COLO668 (cell line): ENCODE results near the gene CST8.

ENCODE experiments used
- DNase-seq: peaks from one replicate; lab custom pipeline; 2025; ENCODE audit not compliant: unreplicated experiment; lab: John Stamatoyannopoulos, UW

CST8 gene

DNA sequence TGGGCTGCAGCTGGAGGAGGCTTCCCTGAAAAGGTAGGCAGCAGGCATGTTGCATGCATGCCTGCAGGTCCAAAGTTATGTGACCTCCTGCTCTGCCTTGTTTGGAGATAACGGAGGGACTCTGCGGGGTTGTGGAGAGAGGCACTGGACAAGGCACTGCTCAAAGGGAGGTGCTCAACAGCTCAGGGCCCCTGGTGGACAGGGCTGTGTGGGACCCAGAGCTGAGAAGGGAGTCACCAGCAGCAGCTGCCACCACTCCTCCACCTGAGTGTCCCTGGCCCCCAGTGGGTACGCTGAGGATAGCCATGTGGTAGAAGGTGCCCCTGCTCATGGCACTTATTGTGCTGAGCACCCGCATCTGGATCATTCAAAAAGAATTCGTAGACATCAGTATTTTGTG is 15.5 kb upstream of the CST8 start:
- no peak for DNase-seq

GRCh38 chr20:23476015-23476754 is 14.7 kb upstream of the CST8 start:
- no peak for DNase-seq

DNA sequence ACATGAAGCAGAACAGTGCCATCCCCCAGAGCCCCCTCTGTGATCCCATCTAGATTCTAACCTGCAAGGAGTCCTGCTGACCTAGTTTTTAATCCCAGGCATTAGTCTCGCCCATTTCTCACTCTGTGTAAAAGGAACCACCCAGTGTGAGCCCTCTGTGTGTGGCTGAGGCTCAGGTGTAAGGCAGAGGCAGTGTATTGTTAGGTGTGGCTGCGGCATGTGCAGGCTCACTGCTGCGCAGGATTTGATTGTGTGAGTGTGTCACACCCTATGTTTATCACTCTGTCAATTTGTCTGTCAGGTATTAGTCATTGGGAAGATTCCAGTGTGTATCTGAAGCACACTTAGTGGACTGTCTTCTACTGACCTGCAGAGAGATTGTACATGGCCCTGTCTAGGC is 13.7 kb upstream of the CST8 start:
- no peak for DNase-seq

DNA sequence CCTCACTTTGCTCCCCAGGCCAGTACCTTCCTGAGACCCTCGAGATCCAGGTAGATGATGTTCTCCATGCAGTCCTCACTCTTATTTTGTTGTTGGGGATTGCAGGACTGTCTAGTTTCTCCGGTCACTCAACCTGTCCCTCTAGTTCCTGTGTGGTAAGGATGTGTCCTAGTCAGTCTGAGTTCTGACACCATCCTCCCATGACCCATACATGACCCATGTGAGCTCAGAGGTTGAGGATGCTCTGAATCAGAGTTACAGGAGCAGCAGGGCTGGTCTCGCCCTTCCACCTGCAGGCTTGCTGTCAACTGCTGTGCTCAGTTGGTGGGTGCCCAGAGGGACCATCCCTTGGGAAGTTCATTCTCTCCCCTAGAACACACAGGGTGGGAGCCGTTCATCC is 11.9 kb upstream of the CST8 start:
- no peak for DNase-seq

DNA sequence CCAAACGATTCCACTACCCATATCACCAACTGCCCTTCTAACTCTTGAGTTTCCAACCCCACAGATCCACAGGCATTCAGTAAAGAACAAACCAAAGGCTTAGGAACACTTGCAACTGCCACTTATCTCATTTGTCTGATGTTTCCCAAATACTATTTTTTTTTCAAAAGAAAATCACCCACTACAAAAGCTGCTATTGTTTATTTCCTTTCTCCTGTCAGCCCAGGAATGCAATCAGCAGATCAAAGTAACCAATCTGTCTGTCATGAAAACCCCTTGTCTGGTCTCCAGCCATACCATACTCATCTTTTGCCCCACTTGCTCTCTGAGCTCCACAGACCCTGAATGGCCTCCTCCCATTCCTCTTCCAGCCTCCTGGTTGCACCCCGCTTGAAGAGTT is 8.8 kb upstream of the CST8 start:
- DNase-seq: no peak

DNA sequence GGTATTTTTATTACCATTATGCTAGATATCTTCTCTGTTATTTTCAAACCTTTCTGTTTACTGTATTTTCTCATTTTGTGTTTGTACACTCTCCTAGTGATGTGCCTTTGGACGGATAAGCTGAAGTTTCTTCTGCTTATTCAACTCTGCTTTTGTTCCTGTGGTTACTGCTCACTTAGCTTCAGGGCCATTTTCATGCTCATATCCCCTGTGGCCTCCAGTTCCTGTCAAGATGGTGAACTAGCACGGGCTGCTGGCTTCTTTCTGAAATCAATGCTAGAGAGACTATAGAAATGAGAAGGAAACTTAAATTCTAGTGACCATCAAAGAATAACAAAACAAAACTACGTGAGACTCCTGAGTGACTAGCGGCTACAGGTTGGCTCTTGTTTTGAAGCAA is 6.8 kb upstream of the CST8 start:
- no peak for DNase-seq

- DNase-seq: no peak
Measured at GRCh38 chr20:23488470-23488869, 2.4 kb upstream of the CST8 start.

- no peak for DNase-seq
Measured at GRCh38 chr20:23488996-23489395, 1.9 kb upstream of the CST8 start.

DNA sequence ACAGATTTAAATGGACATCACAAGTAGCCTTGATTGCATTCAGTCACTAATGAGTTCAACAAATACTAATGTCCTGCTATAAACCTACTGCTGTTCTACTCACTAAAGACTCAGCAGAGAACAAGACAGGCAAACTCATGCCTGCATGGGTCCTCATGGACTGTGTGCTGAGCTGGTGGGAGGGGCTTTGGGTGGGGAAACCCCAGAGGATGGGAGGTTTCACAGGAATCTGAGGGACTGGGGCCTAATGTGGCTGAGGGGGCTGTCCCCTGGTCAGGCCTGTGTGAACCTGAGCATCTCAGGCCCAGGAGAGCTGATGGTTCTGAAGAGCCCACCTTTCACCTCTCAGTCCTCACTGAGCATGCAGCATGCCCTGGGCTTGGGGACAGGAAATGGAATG is 1.4 kb downstream of the CST8 start:
- no peak for DNase-seq

- DNase-seq: no peak
Measured at GRCh38 chr20:23493172-23493772, 2.4 kb downstream of the CST8 start.

DNA sequence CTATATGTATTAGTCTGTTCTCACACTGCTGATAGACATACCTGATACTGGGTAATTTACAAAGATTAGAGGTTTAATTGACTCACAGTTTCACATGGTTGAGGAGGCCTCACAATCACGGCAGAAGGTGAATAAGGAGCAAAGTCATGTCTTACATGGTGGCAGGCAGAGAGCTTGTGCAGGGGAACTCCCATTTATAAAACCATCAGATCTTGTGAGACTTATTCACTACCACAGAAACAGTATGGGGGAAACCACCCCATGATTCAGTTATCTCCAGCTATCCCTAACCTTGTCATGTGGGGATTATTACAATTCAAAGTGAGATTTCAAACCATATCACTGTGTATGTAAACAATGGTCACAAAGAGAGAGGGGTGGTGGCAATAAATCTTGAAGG is 6.6 kb downstream of the CST8 start:
- DNase-seq: no peak

- no peak for DNase-seq
Measured at GRCh38 chr20:23501926-23502325, 11.0 kb downstream of the CST8 start.

GRCh38 chr20:23503649-23504048 is 12.7 kb downstream of the CST8 start:
- DNase-seq: no peak

DNA sequence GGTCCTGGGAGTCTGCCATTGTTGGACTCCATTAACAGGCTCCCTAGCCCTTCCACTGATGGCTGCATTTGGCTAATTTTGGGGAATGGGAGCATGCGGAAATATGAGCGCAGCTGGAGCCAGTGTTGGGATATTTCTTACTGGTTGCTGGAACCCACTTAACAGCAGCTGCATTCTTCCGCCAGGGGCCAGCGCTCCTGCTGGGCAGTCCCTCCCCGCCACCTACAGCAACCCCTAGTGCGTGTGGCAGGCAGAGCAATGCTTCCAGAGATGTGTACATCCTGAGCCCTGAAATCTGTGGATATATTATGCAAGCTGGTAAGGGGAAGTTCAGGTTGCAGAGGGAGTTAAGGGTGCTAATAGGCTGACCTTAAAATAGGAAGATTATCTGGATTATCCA is 16.4 kb downstream of the CST8 start:
- DNase-seq: no peak

GRCh38 chr20:23508449-23509229 is 17.7 kb downstream of the CST8 start:
- no peak for DNase-seq

- DNase-seq: no peak
Measured at GRCh38 chr20:23509247-23509913, 18.5 kb downstream of the CST8 start.

DNA sequence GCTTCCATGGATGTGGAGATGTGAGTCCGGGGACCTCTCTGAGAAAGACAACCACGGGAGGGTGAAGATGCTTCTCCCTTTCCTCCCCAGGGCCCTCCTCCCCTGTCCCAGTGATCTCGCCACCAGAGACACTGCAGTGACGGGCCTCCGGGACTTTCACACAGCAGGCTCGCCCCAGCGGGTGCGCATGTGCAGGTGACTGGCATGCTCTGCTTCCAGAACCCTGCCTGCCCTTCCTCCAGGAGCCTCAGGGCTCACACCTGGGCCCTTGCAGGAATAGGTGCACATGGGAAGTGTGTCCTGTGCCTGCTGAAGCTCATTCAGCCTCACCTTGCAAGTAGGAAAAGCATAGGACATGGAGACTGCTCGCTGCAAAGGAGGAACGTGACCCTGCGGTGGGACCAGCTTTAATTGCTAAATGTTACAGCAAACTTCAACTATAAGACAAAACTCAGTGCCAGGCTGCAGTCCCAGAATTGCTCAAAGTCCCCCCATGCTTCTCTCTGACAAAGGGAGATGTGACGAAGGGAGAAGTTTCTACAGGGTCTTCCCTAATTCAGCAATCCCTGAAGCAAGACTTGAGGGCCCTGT is 19.2 kb downstream of the CST8 start:
- no peak for DNase-seq

GRCh38 chr20:23513164-23513563 is 22.2 kb downstream of the CST8 start:
- DNase-seq: no peak

- no peak for DNase-seq
Measured at GRCh38 chr20:23514848-23515247, 23.9 kb downstream of the CST8 start.

- no peak for DNase-seq
Measured at GRCh38 chr20:23515250-23515939, 24.5 kb downstream of the CST8 start.

- DNase-seq: no peak
Measured at GRCh38 chr20:23517719-23518118, 26.8 kb downstream of the CST8 start.
